GM12892 (cell line): ENCODE results near the gene TSSK2.
"Not testable (repeated sequence)": the region's sequence is repeated elsewhere in the genome, so short reads cannot be mapped to it uniquely, and the experiment has no call there.

Experiments used
- DNase-seq: peaks from one replicate; pipeline ENCODE4 v3.0.0; 2011; ENCODE audit not compliant: insufficient read length
- FAIRE-seq: peaks from 2 replicates; lab custom pipeline; 2011; peaks lifted over from hg19 to GRCh38; lab: Jason Lieb, UNC
- POLR2A ChIP-seq: IDR thresholded peaks from 2 replicates; pipeline ENCODE4 v1.6.1; 2011; ENCODE audit warnings: low read depth, low read length, control low read depth
- POLR2AphosphoS5 ChIP-seq: IDR thresholded peaks from 2 replicates; pipeline ENCODE4 v1.6.1; 2011; ENCODE audit warnings: low read depth, low read length, control low read depth
- TAF1 ChIP-seq: IDR thresholded peaks from 2 replicates; pipeline ENCODE4 v1.6.1; 2011; ENCODE audit warnings: low read depth, mild to moderate bottlenecking, control low read depth, low read length, borderline replicate concordance

TSSK2 gene

GRCh38 chr22:19149991-19150390 lies 18.9 kb downstream of the TSSK2 start, which contains the start of gene GSC2:
Gene GSC2, minus strand, starts transcription at chr22:19150292. Its CDS starts 9 bp downstream, at chr22:19150283.
- TF ChIP-seq POLR2A (no peak), POLR2AphosphoS5 (no peak), TAF1 (no peak)
- FAIRE-seq, result no peak
- DNase-seq, result no peak

GRCh38 chr22:19150482-19151328 lies 19.6 kb downstream of the TSSK2 start:
- TF ChIP-seq TAF1 (no peak), POLR2AphosphoS5 (no peak), POLR2A (no peak)
- DNase-seq (no peak), FAIRE-seq (no peak)

GRCh38 chr22:19151329-19152191 lies 20.5 kb downstream of the TSSK2 start:
- TF ChIP-seq TAF1, result no peak
- no peak for TF ChIP-seq POLR2A
- no peak for TF ChIP-seq POLR2AphosphoS5
- DNase-seq (no peak), FAIRE-seq (no peak)

- FAIRE-seq, result no peak
- no peak for TF ChIP-seq TAF1
- TF ChIP-seq POLR2A, result no peak
- no peak for TF ChIP-seq POLR2AphosphoS5
- DNase-seq, result no peak
These were observed 22.1 kb downstream of the TSSK2 start for GRCh38 chr22:19152942-19153883.

- not testable (repeated sequence) for DNase-seq, FAIRE-seq
These were observed 25.0 kb downstream of the TSSK2 start for GRCh38 chr22:19156109-19156508.

- DNase-seq, FAIRE-seq: not testable (repeated sequence)
These were observed 27.5 kb downstream of the TSSK2 start for GRCh38 chr22:19158649-19159048.

GRCh38 chr22:19164425-19164824 lies 33.3 kb downstream of the TSSK2 start:
- no peak for FAIRE-seq
- TF ChIP-seq TAF1, result no peak
- no peak for DNase-seq

- TF ChIP-seq TAF1, result no peak
- no peak for TF ChIP-seq POLR2AphosphoS5
- TF ChIP-seq POLR2A, result no peak
- FAIRE-seq (no peak), DNase-seq (no peak)
These were observed 35.3 kb downstream of the TSSK2 start for GRCh38 chr22:19166421-19166820.

GRCh38 chr22:19167106-19167869 lies 36.2 kb downstream of the TSSK2 start:
- no peak for TF ChIP-seq POLR2A
- no peak for TF ChIP-seq POLR2AphosphoS5
- no peak for TF ChIP-seq TAF1
- DNase-seq (no peak), FAIRE-seq (no peak)

- FAIRE-seq (no peak), DNase-seq (no peak)
- no peak for TF ChIP-seq TAF1
- no peak for TF ChIP-seq POLR2AphosphoS5
- TF ChIP-seq POLR2A, result no peak
These were observed 37.2 kb downstream of the TSSK2 start for GRCh38 chr22:19168088-19168890.
